Caco-2 (cell line): ENCODE data around the gene ADGRV1. TPM values are rescaled to one million over a fixed set of nuclear protein-coding genes. Genes with fewer than 3 reads are reported as not detected.

Experiments
- BruUV-seq: library from RNA; stranded (reverse); fragments of 400-500 nt; replicated peaks from 2 replicates; lab custom pipeline; 2021; lab: Mats Ljungman, UMichigan
- CTCF ChIA-PET: fragments of 300-600 bp; sonication (Branson Sonifier 250); formaldehyde crosslinking; loops from one replicate; lab custom pipeline; 2022; ENCODE audit warnings: antibody characterized with exemption; lab: Charles Lee
- POLR2A ChIA-PET: fragments of 300-600 bp; sonication (Branson Sonifier 250); formaldehyde crosslinking; loops from one replicate; lab custom pipeline; 2022; ENCODE audit warnings: antibody characterized with exemption; lab: Charles Lee
- DNase-seq, 2 experiments: peaks; one replicate each; pipeline versions ENCODE4 v3.0.0 to v3.0.0-alpha.2; 2020 to 2022
- H3K27me3 ChIP-seq: replicated peaks from 2 replicates; pipeline ENCODE4 v1.6.0; 2011; ENCODE audit warnings: low read length; ENCODE audit not compliant: control insufficient read depth, insufficient read depth
- H3K36me3 ChIP-seq: 2 replicates; pipeline ENCODE4 v1.5.1; 2011; ENCODE audit warnings: low read length; ENCODE audit not compliant: control insufficient read depth, insufficient read depth
- H3K4me1 ChIP-seq: fragments of 250-450 bp; sonication (Bioruptor Pico); 2 replicates; pipeline ENCODE4 v1.5.1; 2020; ENCODE audit warnings: mild to moderate bottlenecking
- H3K4me3 ChIP-seq: 2 replicates; pipeline ENCODE4 v1.5.1; 2011; ENCODE audit warnings: low read depth, mild to moderate bottlenecking, control low read depth, low read length
- H3K9me3 ChIP-seq: fragments of 250-450 bp; sonication (Bioruptor Pico); 2 replicates; pipeline ENCODE4 v1.5.1; 2020; ENCODE audit warnings: mild to moderate bottlenecking, moderate library complexity
- H3K27ac Mint-ChIP-seq: one replicate; pipeline ENCODE4 v1.8.0; 2022; ENCODE audit warnings: mixed read lengths; ENCODE audit not compliant: unreplicated experiment
- H3K27me3 Mint-ChIP-seq: one replicate; pipeline ENCODE4 v1.8.0; 2022; ENCODE audit warnings: mixed read lengths; ENCODE audit not compliant: insufficient read depth, unreplicated experiment
- H3K36me3 Mint-ChIP-seq: one replicate; pipeline ENCODE4 v1.8.0; 2022; ENCODE audit warnings: mild to moderate bottlenecking, mixed read lengths; ENCODE audit not compliant: insufficient read depth, unreplicated experiment
- H3K4me1 Mint-ChIP-seq: one replicate; pipeline ENCODE4 v1.8.0; 2022; ENCODE audit warnings: low read depth, mixed read lengths; ENCODE audit not compliant: unreplicated experiment
- H3K4me3 Mint-ChIP-seq: one replicate; pipeline ENCODE4 v1.8.0; 2022; ENCODE audit warnings: mild to moderate bottlenecking, moderate library complexity, mixed read lengths; ENCODE audit not compliant: unreplicated experiment
- H3K9me3 Mint-ChIP-seq: one replicate; pipeline ENCODE4 v1.8.0; 2022; ENCODE audit warnings: mixed read lengths; ENCODE audit not compliant: unreplicated experiment
- CTCF ChIP-seq, 2 experiments: fragments of 200-600 bp in 1 of 2; IDR thresholded peaks; 1 replicate in 1 of 2; 2 replicates in 1 of 2; pipeline versions ENCODE4 v1.5.1 to v1.8.0; 2011 to 2022; ENCODE audit warnings: antibody characterized with exemption in 1 of 2, control low read depth in 1 of 2, inconsistent platforms in 1 of 2, low read depth in 1 of 2, low read length in 1 of 2, mild to moderate bottlenecking in 1 of 2, moderate library complexity in 1 of 2; ENCODE audit not compliant: insufficient read depth in 1 of 2, severe bottlenecking in 1 of 2, unreplicated experiment in 1 of 2
- intact Hi-C: fragments of 100-400 bp; cut with micrococcal nuclease; formaldehyde crosslinking; loops from one replicate; pipeline ENCODE4 v1.10.0; 2022; ENCODE audit not compliant: unreplicated experiment
- total RNA-seq: library from RNA; stranded (reverse); gene quantifications from 2 replicates; pipeline ENCODE4 v1.2.3, GENCODE V29; 2022

The ADGRV1 gene
- total RNA-seq, 1 experiment from 2014 or later = 23.2 TPM

- H3K36me3 ChIP-seq = no peaks in the 10 kb centered on the region
- peaks cover 25% of the 10 kb centered on the region for H3K4me1 ChIP-seq
- ChIA-PET CTCF (no interaction called here), POLR2A (no interaction called here)
- no TSS peak for BruUV-seq
- H3K9me3 ChIP-seq = no peaks in the 10 kb centered on the region
- intact Hi-C loops = loop anchor here (2.0 kb wide), 1 partner anchor 21 kb away; no protein-coding TSS in a partner anchor
- Mint-ChIP-seq H3K27me3 (no peaks in the 10 kb centered on the region), H3K4me1 (peaks cover 9% of the 10 kb centered on the region), H3K36me3 (no peaks in the 10 kb centered on the region), H3K9me3 (no peaks in the 10 kb centered on the region), H3K4me3 (no peak overlapping the region), H3K27ac (no peak overlapping the region)
- no peak for DNase-seq
- H3K4me3 ChIP-seq = no peak overlapping the region
- no peak for TF ChIP-seq CTCF (IDR thresholded peaks at IDR 0.05; ENCODE audit: insufficient read depth in 1 of 2, low read depth in 1 of 2, low read length in 1 of 2, severe bottlenecking in 1 of 2, unreplicated experiment in 1 of 2)
- H3K27me3 ChIP-seq = no peaks in the 10 kb centered on the region
Measured at GRCh38 chr5:90897618-90898017, 339.0 kb downstream of the ADGRV1 start.

- Histone ChIP-seq H3K27me3 (no peaks in the 10 kb centered on the region), H3K36me3 (no peaks in the 10 kb centered on the region), H3K9me3 (no peaks in the 10 kb centered on the region), H3K4me1 (peaks cover 25% of the 10 kb centered on the region), H3K4me3 (no peak overlapping the region)
- BruUV-seq = no TSS peak
- no peaks in the 10 kb centered on the region for H3K27me3 Mint-ChIP-seq
- peaks cover 9% of the 10 kb centered on the region for H3K4me1 Mint-ChIP-seq
- no peaks in the 10 kb centered on the region for H3K36me3 Mint-ChIP-seq
- intact Hi-C loops = loop anchor here (1.0 to 2.0 kb wide), 2 partner anchors 22 to 32 kb away; no protein-coding TSS in a partner anchor
- no peak overlapping the region for H3K4me3 Mint-ChIP-seq
- DNase-seq = no peak
- POLR2A ChIA-PET = no interaction called here
- no peak for TF ChIP-seq CTCF (IDR thresholded peaks at IDR 0.05; ENCODE audit: insufficient read depth in 1 of 2, low read depth in 1 of 2, low read length in 1 of 2, severe bottlenecking in 1 of 2, unreplicated experiment in 1 of 2)
- no peak overlapping the region for H3K27ac Mint-ChIP-seq
- no peaks in the 10 kb centered on the region for H3K9me3 Mint-ChIP-seq
- CTCF ChIA-PET = interaction anchor here (1.1 kb wide), 1 partner anchor 321 kb away, joined by 3 read pairs; no protein-coding TSS in a partner anchor
Measured at GRCh38 chr5:90898326-90899013, 339.9 kb downstream of the ADGRV1 start.

- H3K27me3 ChIP-seq = no peaks in the 10 kb centered on the region
- H3K27ac Mint-ChIP-seq = peak overlapping the region; percentile 67
- CTCF ChIA-PET = interaction anchor here (1.1 kb wide), 1 partner anchor 320 kb away, joined by 3 read pairs; no protein-coding TSS in a partner anchor
- no TSS peak for BruUV-seq
- H3K36me3 ChIP-seq = no peaks in the 10 kb centered on the region
- peak overlapping the region; percentile 45 for H3K4me3 Mint-ChIP-seq
- TF ChIP-seq CTCF (IDR thresholded peaks at IDR 0.05; ENCODE audit: insufficient read depth in 1 of 2, low read depth in 1 of 2, low read length in 1 of 2, severe bottlenecking in 1 of 2, unreplicated experiment in 1 of 2) = no peak
- DNase-seq = peak; percentile 45 to 58
- peaks cover 9% of the 10 kb centered on the region for H3K4me1 Mint-ChIP-seq
- H3K9me3 ChIP-seq = no peaks in the 10 kb centered on the region
- H3K27me3 Mint-ChIP-seq = no peaks in the 10 kb centered on the region
- no peaks in the 10 kb centered on the region for H3K36me3 Mint-ChIP-seq
- no peak overlapping the region for H3K4me3 ChIP-seq
- peaks cover 25% of the 10 kb centered on the region for H3K4me1 ChIP-seq
- POLR2A ChIA-PET = no interaction called here
- H3K9me3 Mint-ChIP-seq = no peaks in the 10 kb centered on the region
- intact Hi-C loops = loop anchor here (1.0 to 2.0 kb wide), 2 partner anchors 22 to 33 kb away; no protein-coding TSS in a partner anchor
Measured at GRCh38 chr5:90899014-90899604, 340.5 kb downstream of the ADGRV1 start.
